Fibroblast of villous mesenchyme (primary cell): ENCODE data around the gene SCARB1. TPM values are rescaled to one million over a fixed set of nuclear protein-coding genes. Genes with fewer than 3 reads are reported as not detected.

Experiments used
- DNase-seq: peaks from one replicate; pipeline ENCODE4 v3.0.0-alpha.2; 2010; ENCODE audit warnings: low read depth
- H3K4me3 ChIP-seq: 2 replicates; pipeline ENCODE4 v1.5.1; 2011; ENCODE audit warnings: low read depth, mild to moderate bottlenecking, low read length
- total RNA-seq: library from RNA; depleted of rRNA; stranded (reverse); fragments of >200 nt; gene quantifications from 2 replicates; pipeline ENCODE4 v1.2.3, GENCODE V29; 2012
- TF ChIP-seq, protein P1 (sequence below): IDR thresholded peaks from 2 replicates; pipeline ENCODE4 v1.5.1; 2012; ENCODE audit warnings: low read depth, mild to moderate bottlenecking, low read length; ENCODE audit not compliant: insufficient read depth

SCARB1 gene
- total RNA-seq, 1 donor, result 28.5 TPM

DNA sequence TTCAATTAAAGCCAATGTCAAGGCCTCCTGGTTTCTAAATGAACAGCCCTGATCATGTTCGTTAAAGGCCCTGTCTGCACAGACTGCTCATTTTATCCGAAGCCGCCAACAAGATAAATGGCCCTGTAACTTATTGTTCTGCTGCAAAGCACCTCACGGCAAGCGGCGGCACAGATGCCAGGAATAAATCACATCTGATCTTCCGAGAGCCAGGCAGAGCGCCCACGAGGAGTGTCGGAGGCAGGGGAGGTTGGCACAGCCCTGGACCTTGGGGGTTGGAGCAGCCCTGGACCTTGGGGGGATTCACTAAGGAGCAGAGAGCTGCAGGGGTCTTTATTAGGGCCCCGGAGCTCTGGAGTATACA is 110.5 kb downstream of the SCARB1 start:
- TF ChIP-seq, protein P1, sequence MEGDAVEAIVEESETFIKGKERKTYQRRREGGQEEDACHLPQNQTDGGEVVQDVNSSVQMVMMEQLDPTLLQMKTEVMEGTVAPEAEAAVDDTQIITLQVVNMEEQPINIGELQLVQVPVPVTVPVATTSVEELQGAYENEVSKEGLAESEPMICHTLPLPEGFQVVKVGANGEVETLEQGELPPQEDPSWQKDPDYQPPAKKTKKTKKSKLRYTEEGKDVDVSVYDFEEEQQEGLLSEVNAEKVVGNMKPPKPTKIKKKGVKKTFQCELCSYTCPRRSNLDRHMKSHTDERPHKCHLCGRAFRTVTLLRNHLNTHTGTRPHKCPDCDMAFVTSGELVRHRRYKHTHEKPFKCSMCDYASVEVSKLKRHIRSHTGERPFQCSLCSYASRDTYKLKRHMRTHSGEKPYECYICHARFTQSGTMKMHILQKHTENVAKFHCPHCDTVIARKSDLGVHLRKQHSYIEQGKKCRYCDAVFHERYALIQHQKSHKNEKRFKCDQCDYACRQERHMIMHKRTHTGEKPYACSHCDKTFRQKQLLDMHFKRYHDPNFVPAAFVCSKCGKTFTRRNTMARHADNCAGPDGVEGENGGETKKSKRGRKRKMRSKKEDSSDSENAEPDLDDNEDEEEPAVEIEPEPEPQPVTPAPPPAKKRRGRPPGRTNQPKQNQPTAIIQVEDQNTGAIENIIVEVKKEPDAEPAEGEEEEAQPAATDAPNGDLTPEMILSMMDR, result no peak
- DNase-seq, result no peak
- no peak overlapping the region for H3K4me3 ChIP-seq

DNA sequence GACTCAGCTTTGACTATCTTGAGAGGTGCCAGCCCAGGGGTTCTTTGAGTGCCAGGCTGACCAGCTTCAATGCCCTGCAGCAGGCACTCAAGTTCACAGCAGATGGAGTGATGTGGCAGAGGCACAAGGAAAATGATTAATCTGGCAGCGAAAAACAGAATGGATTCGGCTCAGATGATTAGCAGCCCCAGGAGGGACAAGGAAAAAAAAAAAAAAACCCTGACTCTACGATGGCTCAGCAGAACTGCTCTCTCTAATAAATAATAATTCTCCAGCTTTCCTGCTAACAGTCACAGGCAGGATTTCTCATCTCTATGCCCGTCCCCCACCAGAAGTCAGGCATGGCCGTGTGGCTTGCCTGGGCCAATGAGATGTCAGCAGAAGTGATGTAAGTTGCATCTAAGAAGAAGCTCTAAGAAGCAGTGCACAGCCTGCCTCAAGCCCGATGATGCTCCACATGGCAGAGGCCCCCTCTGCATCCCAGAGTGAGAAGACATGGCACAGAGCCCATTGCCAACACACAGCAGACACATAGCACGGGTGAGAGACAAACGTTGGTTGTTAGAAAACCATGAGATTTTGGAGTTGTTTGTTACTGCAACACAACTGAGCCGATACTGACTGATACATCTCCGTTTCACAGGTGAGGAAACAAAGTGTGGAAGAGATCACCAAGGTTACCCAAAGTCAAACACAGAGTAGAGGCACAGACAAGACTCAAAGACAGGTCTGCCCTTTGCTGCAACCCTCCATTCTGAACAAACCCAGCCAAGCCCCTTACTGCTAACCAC is 111.0 kb downstream of the SCARB1 start:
- no peak overlapping the region for H3K4me3 ChIP-seq
- no peak for DNase-seq
- TF ChIP-seq, protein P1, result no peak

DNA sequence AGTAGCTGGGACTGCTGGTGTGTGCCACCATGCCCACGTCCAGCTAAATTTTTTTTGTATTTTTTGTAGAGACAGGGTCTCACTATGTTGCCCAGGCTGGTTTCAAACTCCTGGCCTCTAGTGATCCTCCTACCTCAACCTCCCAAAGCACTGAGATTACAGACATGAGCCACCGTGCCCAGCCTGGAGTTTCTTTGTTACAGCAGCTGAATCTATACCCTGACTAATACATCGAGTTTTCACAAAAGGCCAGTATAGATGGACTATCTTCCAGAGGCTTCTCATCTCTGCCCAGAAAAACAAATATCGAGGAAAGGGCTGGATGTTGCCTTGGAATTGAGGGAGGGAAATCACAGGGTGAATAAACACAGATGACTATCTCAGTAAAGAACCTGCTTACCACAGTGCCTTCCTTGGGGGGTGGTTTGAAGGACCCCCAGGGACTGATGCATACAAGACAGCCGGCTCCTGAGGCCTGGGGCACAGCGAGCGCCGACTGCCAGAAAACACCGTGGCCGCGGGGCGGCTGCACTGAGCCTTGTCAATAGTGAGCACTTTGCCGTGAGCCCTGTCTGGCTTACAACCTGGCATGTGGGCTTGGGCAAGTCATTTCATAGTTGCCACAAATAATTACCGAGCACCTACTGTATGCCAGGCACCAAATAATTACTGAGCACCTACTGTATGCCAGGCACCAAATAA is 111.9 kb downstream of the SCARB1 start:
- TF ChIP-seq, protein P1, result no peak
- no peak for DNase-seq
- no peak overlapping the region for H3K4me3 ChIP-seq

DNA sequence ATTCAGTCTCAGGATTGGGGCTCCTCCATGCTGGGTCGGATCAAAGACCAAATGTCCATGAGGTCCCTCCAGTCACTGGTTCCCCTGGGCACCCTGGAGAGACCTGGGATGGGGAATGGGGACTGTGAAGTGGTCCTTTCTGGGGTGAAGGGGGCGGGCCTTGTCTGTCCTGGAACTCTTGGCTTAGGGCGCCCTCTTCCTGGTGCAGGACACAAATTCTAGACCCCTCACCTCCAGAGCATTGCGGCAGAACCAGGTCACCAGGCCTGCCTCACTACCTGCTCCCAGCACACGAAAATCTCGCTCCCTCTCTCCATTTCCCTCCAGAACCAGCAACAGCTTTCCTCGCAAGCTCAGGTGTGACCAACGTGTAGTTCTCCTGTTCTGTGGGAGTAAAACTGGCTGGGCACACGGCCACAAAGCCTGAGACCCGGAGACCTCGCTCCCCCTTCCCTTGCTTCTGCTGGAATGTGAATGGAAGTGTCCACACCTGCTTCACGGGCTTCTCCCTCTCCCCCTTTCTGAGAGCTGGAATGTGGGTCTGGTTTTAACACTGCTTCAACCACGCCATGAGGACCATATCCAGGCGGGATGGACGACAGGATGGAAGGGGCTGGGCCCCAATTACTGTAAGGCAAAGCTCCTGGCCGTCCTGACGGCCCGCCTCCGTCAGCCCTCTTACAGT is 112.7 kb downstream of the SCARB1 start:
- DNase-seq, result no peak
- TF ChIP-seq, protein P1, result peak; percentile 24
- H3K4me3 ChIP-seq, result no peak overlapping the region

DNA sequence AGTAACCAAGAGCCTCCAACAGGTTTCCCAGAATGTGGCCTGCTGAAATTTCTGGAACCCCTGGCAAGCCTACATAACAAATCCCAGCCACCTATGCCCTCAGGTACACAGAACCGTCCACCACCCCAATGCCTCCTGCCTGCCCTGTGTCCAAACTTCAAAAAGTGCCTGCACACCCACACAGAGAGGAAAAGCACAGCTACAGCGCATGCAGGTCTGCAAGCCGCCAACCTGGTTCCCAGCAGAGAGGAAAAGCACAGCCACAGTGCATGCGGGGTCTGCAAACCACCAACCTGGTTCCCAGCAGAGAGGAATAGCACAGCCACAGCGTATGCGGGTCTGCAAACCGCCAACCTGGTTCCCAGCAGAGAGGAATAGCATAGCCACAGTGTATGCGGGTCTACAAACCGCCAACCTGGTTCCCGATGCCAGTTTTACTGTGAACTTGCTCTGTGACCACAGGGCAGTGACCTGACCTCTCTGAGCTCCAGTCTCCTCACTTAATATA is 113.5 kb downstream of the SCARB1 start:
- TF ChIP-seq, protein P1, result no peak
- no peak overlapping the region for H3K4me3 ChIP-seq
- DNase-seq, result no peak

DNA sequence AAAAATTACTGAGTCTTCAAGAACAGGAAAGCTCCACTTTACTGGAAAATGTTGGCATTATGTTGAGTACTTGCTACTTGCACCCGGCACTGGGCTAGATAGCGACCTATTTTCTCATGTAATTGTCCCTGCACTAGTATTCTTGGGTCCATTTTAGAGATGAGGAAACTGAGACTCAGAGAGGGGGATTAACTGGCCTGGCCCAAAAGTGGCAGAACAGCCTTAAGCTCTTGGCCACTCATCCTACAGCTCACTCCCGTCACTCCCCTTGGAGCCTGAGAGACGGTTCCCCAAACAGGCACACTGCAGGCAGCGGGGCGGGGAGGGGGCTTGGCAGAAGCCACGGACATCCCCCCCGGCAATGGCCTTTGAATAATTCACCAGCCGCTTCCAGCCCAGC is 113.9 kb downstream of the SCARB1 start:
- TF ChIP-seq, protein P1, result no peak
- H3K4me3 ChIP-seq, result no peak overlapping the region
- no peak for DNase-seq
